H1 (cell line): ENCODE results near the gene APOL6. TPM values are rescaled to one million over a fixed set of nuclear protein-coding genes. Genes with fewer than 3 reads are reported as not detected.

Experiments
- CTCF ChIA-PET: fragments of 300-600 bp; sonication (Branson Sonifier 250); formaldehyde crosslinking; loops from one replicate; lab custom pipeline; 2021; ENCODE audit not compliant: partially characterized antibody; lab: Charles Lee
- POLR2A ChIA-PET: fragments of 300-600 bp; sonication (Branson Sonifier 250); formaldehyde crosslinking; loops from one replicate; lab custom pipeline; 2021; ENCODE audit warnings: inconsistent platforms; ENCODE audit not compliant: partially characterized antibody; lab: Charles Lee
- DNase-seq, 2 experiments: peaks; one replicate each; pipeline versions ENCODE4 v3.0.0 to v3.0.0-alpha.2; 2010 to 2022; ENCODE audit warnings: low spot score in 2 of 2, low read depth in 1 of 2, mixed read lengths in 1 of 2
- FAIRE-seq: peaks from 2 replicates; lab custom pipeline; 2011; peaks lifted over from hg19 to GRCh38; lab: Jason Lieb, UNC
- H2AFZ ChIP-seq: 2 replicates; pipeline ENCODE4 v1.8.1; 2012; ENCODE audit warnings: low read length, inconsistent platforms
- H2AK5ac ChIP-seq: 2 replicates; pipeline ENCODE4 v1.6.1; 2013; ENCODE audit warnings: low read depth, low read length
- H2BK120ac ChIP-seq: replicated peaks from 2 replicates; pipeline ENCODE3; 2013; ENCODE audit warnings: low read depth, low read length, inconsistent platforms
- H2BK12ac ChIP-seq: 2 replicates; pipeline ENCODE4 v1.6.1; 2013; ENCODE audit warnings: low read depth, low read length
- H2BK15ac ChIP-seq: 2 replicates; pipeline ENCODE4 v1.6.1; 2013; ENCODE audit warnings: low read length
- H2BK20ac ChIP-seq: 2 replicates; pipeline ENCODE4 v1.6.1; 2013; ENCODE audit warnings: low read length
- H2BK5ac ChIP-seq: 2 replicates; pipeline ENCODE4 v1.6.1; 2013; ENCODE audit warnings: low read depth, low read length
- H3K14ac ChIP-seq: 2 replicates; pipeline ENCODE4 v1.6.1; 2013; ENCODE audit warnings: inconsistent platforms; ENCODE audit not compliant: insufficient read length
- H3K18ac ChIP-seq: 2 replicates; pipeline ENCODE4 v1.6.1; 2013; ENCODE audit warnings: low read length; ENCODE audit errors: extremely low read depth
- H3K23ac ChIP-seq: 2 replicates; pipeline ENCODE4 v1.6.1; 2013; ENCODE audit warnings: inconsistent platforms; ENCODE audit not compliant: insufficient read length
- H3K23me2 ChIP-seq: 2 replicates; pipeline ENCODE4 v1.6.1; 2013; ENCODE audit warnings: low read depth, low read length
- H3K27ac ChIP-seq: 2 replicates; pipeline ENCODE4 v1.6.1; 2011; ENCODE audit warnings: low read depth, low read length, inconsistent platforms
- H3K27me3 ChIP-seq, 4 experiments: replicated peaks in 1 of 4; 1 replicate in 1 of 4; 2 replicates in 3 of 4; pipeline versions ENCODE4 v1.6.1 to v1.8.1; 2011 to 2013; ENCODE audit warnings: low read length in 3 of 4, mild to moderate bottlenecking in 3 of 4, inconsistent platforms in 2 of 4, mixed read lengths in 2 of 4, moderate library complexity in 1 of 4; ENCODE audit not compliant: control insufficient read depth in 3 of 4, insufficient read depth in 3 of 4; ENCODE audit errors: extremely low read depth in 1 of 4
- H3K36me3 ChIP-seq, 4 experiments: 2 replicates each; pipeline versions ENCODE4 v1.6.1 to v1.8.1; 2011 to 2013; ENCODE audit warnings: mild to moderate bottlenecking in 4 of 4, low read length in 3 of 4, moderate library complexity in 2 of 4, control low read depth in 1 of 4, inconsistent platforms in 1 of 4; ENCODE audit not compliant: insufficient read depth in 4 of 4, control insufficient read depth in 2 of 4
- H3K4ac ChIP-seq: replicated peaks from 2 replicates; pipeline ENCODE3; 2013; ENCODE audit warnings: low read length, low read depth, mixed read lengths, inconsistent platforms; ENCODE audit not compliant: insufficient read length
- H3K4me1 ChIP-seq, 4 experiments: replicated peaks in 1 of 4; 1 replicate in 1 of 4; 2 replicates in 3 of 4; pipeline versions ENCODE4 v1.6.1 to v1.8.1; 2011 to 2013; ENCODE audit warnings: low read length in 3 of 4, inconsistent platforms in 2 of 4, mixed read lengths in 1 of 4; ENCODE audit not compliant: insufficient read depth in 4 of 4, control insufficient read depth in 3 of 4
- H3K4me2 ChIP-seq, 2 experiments: 2 replicates each; pipeline versions ENCODE4 v1.6.1 to v1.8.1; 2011 to 2013; ENCODE audit warnings: low read depth in 2 of 2, low read length in 2 of 2, control low read depth in 1 of 2, inconsistent platforms in 1 of 2, mild to moderate bottlenecking in 1 of 2; ENCODE audit not compliant: insufficient read depth in 1 of 2
- H3K4me3 ChIP-seq, 4 experiments: fragments of 200-600, 300-600 bp in 1 of 4; sonication (generic), shearing (Covaris generic), sonication (Bioruptor Twin) in 1 of 4; 2 replicates each; pipeline versions ENCODE4 v1.5.1 to v1.8.1; 2011 to 2016; ENCODE audit warnings: low read length in 4 of 4, low read depth in 3 of 4, control low read depth in 2 of 4, inconsistent platforms in 2 of 4, mild to moderate bottlenecking in 2 of 4, mixed read lengths in 1 of 4, moderate library complexity in 1 of 4; ENCODE audit not compliant: insufficient read depth in 2 of 4; ENCODE audit errors: extremely low read depth in 1 of 4
- H3K56ac ChIP-seq: replicated peaks from 2 replicates; pipeline ENCODE3; 2013; ENCODE audit warnings: low read depth, mild to moderate bottlenecking, mixed read lengths, low read length, inconsistent platforms; ENCODE audit not compliant: insufficient read length
- H3K79me1 ChIP-seq: 2 replicates; pipeline ENCODE4 v1.6.1; 2013; ENCODE audit warnings: low read depth, low read length, control low read depth
- H3K79me2 ChIP-seq, 2 experiments: 2 replicates each; pipeline versions ENCODE4 v1.6.1 to v1.8.1; 2012 to 2013; ENCODE audit warnings: low read length in 2 of 2, mild to moderate bottlenecking in 2 of 2, inconsistent platforms in 1 of 2; ENCODE audit not compliant: insufficient read depth in 2 of 2, control insufficient read depth in 1 of 2
- H3K9ac ChIP-seq, 4 experiments: replicated peaks in 1 of 4; 1 replicate in 1 of 4; 2 replicates in 3 of 4; pipeline versions ENCODE4 v1.6.1 to v1.8.1; 2011 to 2013; ENCODE audit warnings: low read depth in 3 of 4, low read length in 3 of 4, control low read depth in 2 of 4, mild to moderate bottlenecking in 2 of 4, moderate library complexity in 2 of 4, inconsistent platforms in 1 of 4; ENCODE audit errors: extremely low read depth in 1 of 4
- H3K9me3 ChIP-seq, 2 experiments: 2 replicates each; pipeline versions ENCODE4 v1.6.1 to v1.8.1; 2012 to 2013; ENCODE audit warnings: mild to moderate bottlenecking in 2 of 2, moderate library complexity in 2 of 2, control low read depth in 1 of 2, inconsistent platforms in 1 of 2, low read depth in 1 of 2, low read length in 1 of 2, mixed read lengths in 1 of 2; ENCODE audit not compliant: insufficient read depth in 2 of 2
- H4K20me1 ChIP-seq, 2 experiments: replicated peaks in 1 of 2; 2 replicates each; pipeline versions ENCODE3 to v1.8.1; 2011 to 2013; ENCODE audit warnings: inconsistent platforms in 2 of 2, low read length in 2 of 2, mild to moderate bottlenecking in 1 of 2; ENCODE audit not compliant: insufficient read depth in 2 of 2, control insufficient read depth in 1 of 2
- H4K5ac ChIP-seq: 2 replicates; pipeline ENCODE4 v1.6.1; 2013; ENCODE audit warnings: low read length, low read depth, mixed read lengths, inconsistent platforms; ENCODE audit not compliant: insufficient read length
- H4K8ac ChIP-seq: 2 replicates; pipeline ENCODE4 v1.8.0; 2013; ENCODE audit warnings: mild to moderate bottlenecking, moderate library complexity, low read length, inconsistent platforms; ENCODE audit not compliant: insufficient read depth; ENCODE audit errors: extremely low read depth
- H4K91ac ChIP-seq: replicated peaks from 2 replicates; pipeline ENCODE3; 2013; ENCODE audit warnings: low read length, mixed read lengths, inconsistent platforms; ENCODE audit not compliant: insufficient read length
- ASH2L ChIP-seq: fragments of 200-600, 300-600 bp; sonication (generic); IDR thresholded peaks from one replicate; pipeline ENCODE4 v1.7.1; 2017; ENCODE audit warnings: low read length
- ATF2 ChIP-seq: IDR thresholded peaks from 2 replicates; pipeline ENCODE4 v1.6.1; 2012; ENCODE audit warnings: low read length, inconsistent platforms
- ATF3 ChIP-seq: IDR thresholded peaks from 2 replicates; pipeline ENCODE4 v1.6.1; 2011; ENCODE audit warnings: low read depth, mild to moderate bottlenecking, low read length; ENCODE audit not compliant: insufficient read depth
- BACH1 ChIP-seq: IDR thresholded peaks from 2 replicates; pipeline ENCODE4 v1.6.1; 2012; ENCODE audit warnings: low read length, improper control_type of control experiment
- EZH2 ChIP-seq: fragments of 200-600 bp; sonication (generic); IDR thresholded peaks from 2 replicates; pipeline ENCODE4 v1.7.1; 2012; ENCODE audit warnings: low read depth, mild to moderate bottlenecking, moderate library complexity, low read length, inconsistent platforms; ENCODE audit not compliant: severe bottlenecking
- HDAC2 ChIP-seq, 2 experiments: fragments of 300-600 bp in 1 of 2; sonication (generic) in 1 of 2; IDR thresholded peaks; 2 replicates each; pipeline ENCODE4 v1.6.1; 2011 to 2012; ENCODE audit warnings: low read depth in 2 of 2, low read length in 2 of 2, mild to moderate bottlenecking in 2 of 2, moderate library complexity in 2 of 2, borderline replicate concordance in 1 of 2, inconsistent platforms in 1 of 2
- POLR2A ChIP-seq, 2 experiments: IDR thresholded peaks; 1 replicate in 1 of 2; 2 replicates in 1 of 2; pipeline ENCODE4 v1.6.1; 2011; ENCODE audit warnings: low read depth in 2 of 2, low read length in 2 of 2, mild to moderate bottlenecking in 2 of 2; ENCODE audit errors: control extremely low read depth in 1 of 2
- RBBP5 ChIP-seq: IDR thresholded peaks from 2 replicates; pipeline ENCODE4 v1.7.1; 2012; ENCODE audit warnings: low read depth, mild to moderate bottlenecking, inconsistent platforms, low read length, moderate library complexity, borderline replicate concordance
- SP1 ChIP-seq: IDR thresholded peaks from 2 replicates; pipeline ENCODE4 v1.6.1; 2011; ENCODE audit warnings: low read depth, low read length
- SRF ChIP-seq: IDR thresholded peaks from 2 replicates; pipeline ENCODE4 v1.6.1; 2011; ENCODE audit warnings: mild to moderate bottlenecking, low read depth, low read length, moderate library complexity
- SUZ12 ChIP-seq: fragments of 200-600 bp; sonication (generic); IDR thresholded peaks from 2 replicates; pipeline ENCODE4 v1.6.1; 2012; ENCODE audit warnings: mild to moderate bottlenecking, inconsistent platforms, low read length, moderate library complexity, mixed read lengths
- YY1 ChIP-seq: IDR thresholded peaks from 2 replicates; pipeline ENCODE4 v1.6.1; 2011; ENCODE audit warnings: low read depth, mild to moderate bottlenecking, low read length
- WGBS, 2 experiments: shearing (Covaris generic) in 1 of 2; methylation state at CpG; one replicate each; pipeline versions ENCODE4 v1.1.6 to v1.1.7; 2013 to 2015; ENCODE audit warnings: low lambda C conversion rate in 2 of 2, mixed read lengths in 2 of 2, inconsistent platforms in 1 of 2, low coverage in 1 of 2, missing lambda C conversion rate in 1 of 2; ENCODE audit not compliant: insufficient replicate concordance in 2 of 2, insufficient coverage in 1 of 2, insufficient read length in 1 of 2; ENCODE audit errors: extremely low coverage in 1 of 2, missing lambda C conversion rate in 1 of 2; 5-methylcytosine and 5-hydroxymethylcytosine counted together
- polyA plus RNA-seq, 7 experiments: library from polyadenylated mRNA; depleted of rRNA in 3 of 7; stranded (reverse) in 5 of 7; unstranded in 2 of 7; fragments of >200 nt in 5 of 7; fragments of 200-250 nt in 2 of 7; gene quantifications; 1 replicate in 5 of 7; 2 replicates in 1 of 7; 4 replicates in 1 of 7; pipeline versions ENCODE4 v1.2.1 to v1.2.3, GENCODE V29; 2011 to 2013; ENCODE audit warnings: missing spikeins in 2 of 7, mixed read lengths in 2 of 7
- total RNA-seq: library from RNA; stranded (reverse); fragmentation: NEBNext Ultra II Directional; extraction: Animal tissue kit (Norgen Biotek cat#: 25700); gene quantifications from 2 replicates; pipeline ENCODE4 v1.2.1, GENCODE V29; 2021

The APOL6 gene
- total and polyA plus RNA-seq, 2 of the 8 experiments (the other 6 are each of a cell fraction or from before 2014, with no cell fraction given): 0.06 to 0.13 TPM

DNA sequence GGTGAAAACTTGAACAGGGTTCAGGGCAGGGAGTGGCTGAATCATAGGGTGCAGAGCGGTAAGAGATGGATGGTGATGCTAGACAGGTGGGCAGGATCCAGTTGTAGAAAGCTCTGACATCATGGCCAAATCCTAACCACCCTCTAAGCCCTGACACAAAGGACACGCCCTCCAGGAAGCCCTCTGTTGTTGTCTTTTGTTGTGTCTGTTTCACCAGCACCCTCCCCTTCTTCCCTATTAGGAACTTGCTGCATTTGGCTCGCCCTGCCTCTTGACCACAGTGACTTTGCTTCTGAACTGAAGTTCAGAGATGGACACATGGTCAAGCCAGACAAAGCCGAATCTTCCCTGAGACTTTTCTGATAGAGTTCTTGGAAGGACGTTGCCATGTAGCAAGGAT is 14.2 kb upstream of the APOL6 start:
- Histone ChIP-seq H2BK120ac (no peak overlapping the region), H3K4me3 (no peak overlapping the region), H3K79me1 (no peaks in the 10 kb centered on the region), H3K9ac (no peak overlapping the region), H2BK12ac (peak overlapping the region; percentile 100; the same call in 1 of the 2 replicates), H3K36me3 (no peaks in the 10 kb centered on the region; a peak in 1 of 8 replicates), H3K4me2 (no peak overlapping the region), H3K79me2 (no peaks in the 10 kb centered on the region), H4K91ac (peak overlapping the region; percentile 92), H2AK5ac (peak overlapping the region; percentile 100; the same call in 1 of the 2 replicates), H2BK5ac (no peak overlapping the region), H4K5ac (no peak overlapping the region), H4K20me1 (peaks cover 0 to 3% of the 10 kb centered on the region in 2 experiments), H3K9me3 (no peaks in the 10 kb centered on the region), H3K4me1 (peaks cover 0 to 15% (median 6%) of the 10 kb centered on the region in 4 experiments; a peak in 4 of 7 replicates), H3K4ac (no peak overlapping the region), H3K27me3 (no peaks in the 10 kb centered on the region; a peak in 1 of 7 replicates), H3K23me2 (peaks cover 4% of the 10 kb centered on the region), H3K23ac (no peak overlapping the region), H2BK15ac (peak overlapping the region; percentile 99; the same call in 1 of the 2 replicates), H4K8ac (no peak overlapping the region), H2BK20ac (0 out of 2 replicates have a peak overlapping the region, but pooled peaks have one; percentile 83), H3K56ac (no peak overlapping the region), H3K18ac (peak overlapping the region; percentile 75; the same call in 1 of the 2 replicates), H2AFZ (no peak overlapping the region), H3K27ac (no peak overlapping the region), H3K14ac (no peak overlapping the region)
- WGBS, 2 experiments: 75% methylated on average over 5 of the region's 5 CpGs; no CpG with 5 or more reads in 1 of the 2 experiments
- FAIRE-seq: no peak
- DNase-seq: no peak
- CTCF ChIA-PET: interaction anchor here (1.2 to 2.1 kb wide), 4 partner anchors 31 to 105 kb away, joined by 3 to 7 read pairs (median 4); no protein-coding TSS in a partner anchor
- POLR2A ChIA-PET: no interaction called here
- TF ChIP-seq HDAC2 (IDR thresholded peaks at IDR 0.05; ENCODE audit: borderline replicate concordance in 1 of 2, low read depth in 2 of 2, low read length in 2 of 2) (no peak), EZH2 (no peak), POLR2A (IDR thresholded peaks at IDR 0.05; ENCODE audit: control extremely low read depth in 1 of 2, low read depth in 2 of 2, low read length in 2 of 2) (no peak), ATF2 (no peak), ASH2L (no peak), YY1 (no peak), SP1 (no peak), SRF (no peak), SUZ12 (no peak), RBBP5 (no peak), BACH1 (no peak), ATF3 (no peak)
